Body of pancreas (tissue), 4 donors: ENCODE data around the gene GDF7. TPM values are rescaled to one million over a fixed set of nuclear protein-coding genes. Genes with fewer than 3 reads are reported as not detected.

Experiments used
- ATAC-seq: fragments of 150-250 bp; one replicate; pipeline ENCODE4 v1.9.1; 2016
- DNase-seq, 4 donors: peaks; one replicate each; pipeline ENCODE4 v3.0.0-alpha.2; 2019
- H3K27ac ChIP-seq, 4 donors: fragments of 200-600 bp; sonication (generic); 1 replicate in 3 of 4; 2 replicates in 1 of 4; pipeline versions ENCODE4 v1.5.1 to v1.6.1; 2016 to 2019; ENCODE audit warnings: mild to moderate bottlenecking in 1 of 4, mixed read lengths in 1 of 4, moderate library complexity in 1 of 4
- H3K27me3 ChIP-seq, 2 donors: fragments of 200-600 bp; sonication (generic); one replicate each; pipeline ENCODE4 v1.6.0; 2016; ENCODE audit warnings: mild to moderate bottlenecking in 1 of 2
- H3K36me3 ChIP-seq, 2 donors: fragments of 200-600 bp; sonication (generic); replicated peaks in 1 of 2; 2 replicates each; pipeline ENCODE4 v1.5.1; 2016; ENCODE audit warnings: low read depth in 2 of 2; ENCODE audit not compliant: insufficient read depth in 1 of 2
- H3K4me1 ChIP-seq: fragments of 200-600 bp; sonication (generic); one replicate; pipeline ENCODE4 v1.6.0; 2016
- H3K4me3 ChIP-seq, 2 donors: fragments of 200-600 bp; sonication (generic); 1 replicate in 1 of 2; 2 replicates in 1 of 2; pipeline ENCODE4 v1.5.1; 2016 to 2019
- H3K9me3 ChIP-seq, 3 donors: fragments of 200-600 bp; sonication (generic); 1 replicate in 2 of 3; 2 replicates in 1 of 3; pipeline ENCODE4 v1.5.1; 2016
- CTCF ChIP-seq, 7 experiments: fragments of 450-650 bp in 4 of 7; fragments of 200-600 bp in 3 of 7; sonication (generic) in 3 of 7; IDR thresholded peaks; one replicate each; pipeline ENCODE4 v1.5.1; 2016 to 2019; ENCODE audit warnings: antibody characterized with exemption in 7 of 7
- POLR2A ChIP-seq, 3 donors: fragments of 450-650 bp; IDR thresholded peaks; one replicate each; pipeline ENCODE4 v1.6.1; 2016; ENCODE audit warnings: antibody characterized with exemption in 3 of 3, mild to moderate bottlenecking in 2 of 3
- WGBS, 2 donors: methylation state at CpG; one replicate each; pipeline ENCODE4 v1.1.5; 2017; 5-methylcytosine and 5-hydroxymethylcytosine counted together
- intact Hi-C: fragments of 100-400 bp; cut with DNase I; formaldehyde crosslinking; loops from one replicate; pipeline ENCODE4 v1.15.1; 2023
- total RNA-seq, 2 donors: library from RNA; depleted of rRNA; stranded (reverse); fragments of >200 nt; gene quantifications; one replicate each; pipeline ENCODE4 v1.1.0, GENCODE V29; 2016

Gene GDF7
- total RNA-seq, result 1 to 10 TPM; 2.0 to 7.3 TPM

GRCh38 chr2:20666304-20667150, at the start of gene GDF7:
TSS of gene GDF7 (plus strand) at chr2:20667144. CDS start at chr2:20667240, 96 bp downstream.
- Histone ChIP-seq H3K9me3 (no peaks in the 10 kb centered on the region), H3K36me3 (no peaks in the 10 kb centered on the region), H3K4me1 (peaks cover 24% of the 10 kb centered on the region), H3K27me3 (peaks cover 0 to 22% of the 10 kb centered on the region in 2 donors), H3K27ac (peak within 1 kb of the TSS in 1 of 4 donors; percentile 38), H3K4me3 (no peak within 1 kb of the TSS)
- ATAC-seq (peak; percentile 36), DNase-seq (peak in 2 of 4 donors; percentile 55 to 67)
- TF ChIP-seq POLR2A (IDR thresholded peaks at IDR 0.05), result no peak
- peak in 2 of 7 experiments; percentile 18 to 22 for TF ChIP-seq CTCF (IDR thresholded peaks at IDR 0.05)
- WGBS, 2 donors, result 1 to 2% methylated on average over 19 to 70 of the region's 86 CpGs
- intact Hi-C loops, result no loop called here

- TF ChIP-seq CTCF (IDR thresholded peaks at IDR 0.05) (peak in 6 of 7 experiments; percentile 18 to 77 (median 70)), POLR2A (IDR thresholded peaks at IDR 0.05) (peak in 2 of 3 donors; percentile 45 to 51)
- peak overlapping the region; percentile 70 to 90 (median 87) for H3K27ac ChIP-seq
- whole genome bisulfite sequencing, 2 donors, result 49 to 61% methylated on average over 6 to 14 of the region's 14 CpGs
- no peak overlapping the region for H3K4me3 ChIP-seq
- DNase-seq (peak; percentile 90 to 98 (median 96)), ATAC-seq (peak; percentile 83)
- no peaks in the 10 kb centered on the region for H3K9me3 ChIP-seq
- intact Hi-C loops, result no loop called here
- peaks cover 0 to 1% of the 10 kb centered on the region in 2 donors for H3K36me3 ChIP-seq
- peaks cover 57% of the 10 kb centered on the region for H3K4me1 ChIP-seq
- H3K27me3 ChIP-seq, result no peaks in the 10 kb centered on the region
Observed at GRCh38 chr2:20617892-20618467, 49.0 kb upstream of the GDF7 start.

- WGBS, 2 donors, result 59 to 75% methylated on average over 8 to 10 of the region's 10 CpGs
- no peak for TF ChIP-seq CTCF (IDR thresholded peaks at IDR 0.05)
- TF ChIP-seq POLR2A (IDR thresholded peaks at IDR 0.05), result no peak
- peak; percentile 0 for ATAC-seq
- H3K36me3 ChIP-seq, result peaks cover 0 to 2% of the 10 kb centered on the region in 2 donors
- no peaks in the 10 kb centered on the region for H3K9me3 ChIP-seq
- peak overlapping the region; percentile 70 to 90 (median 87) for H3K27ac ChIP-seq
- H3K4me1 ChIP-seq, result peaks cover 55% of the 10 kb centered on the region
- no peak overlapping the region for H3K4me3 ChIP-seq
- peak in 1 of 4 donors; percentile 18 for DNase-seq
- no peaks in the 10 kb centered on the region for H3K27me3 ChIP-seq
- intact Hi-C loops, result no loop called here
Observed at GRCh38 chr2:20618468-20618885, 48.5 kb upstream of the GDF7 start.

- H3K9me3 ChIP-seq, result no peaks in the 10 kb centered on the region
- peak overlapping the region; percentile 70 to 90 (median 87) for H3K27ac ChIP-seq
- no peaks in the 10 kb centered on the region for H3K27me3 ChIP-seq
- intact Hi-C loops, result no loop called here
- H3K4me3 ChIP-seq, result no peak overlapping the region
- peak in 2 of 4 donors; percentile 3 to 12 for DNase-seq
- 82 to 87% methylated on average over 6 to 15 of the region's 15 CpGs for WGBS, 2 donors
- H3K36me3 ChIP-seq, result peaks cover 0 to 4% of the 10 kb centered on the region in 2 donors
- TF ChIP-seq POLR2A (IDR thresholded peaks at IDR 0.05) (no peak), CTCF (IDR thresholded peaks at IDR 0.05) (no peak)
- no peak for ATAC-seq
- H3K4me1 ChIP-seq, result peaks cover 49% of the 10 kb centered on the region
Observed at GRCh38 chr2:20618886-20619521, 47.9 kb upstream of the GDF7 start.
